RKO (cell line): ENCODE measurements around the gene TMCO1.
"Not testable (repeated sequence)": the region's sequence is repeated elsewhere in the genome, so short reads cannot be mapped to it uniquely, and the experiment has no call there.

Source experiments
- DNase-seq: peaks from one replicate; pipeline ENCODE4 v3.0.0-alpha.2; 2016; ENCODE audit warnings: low spot score

Gene TMCO1, protein sequence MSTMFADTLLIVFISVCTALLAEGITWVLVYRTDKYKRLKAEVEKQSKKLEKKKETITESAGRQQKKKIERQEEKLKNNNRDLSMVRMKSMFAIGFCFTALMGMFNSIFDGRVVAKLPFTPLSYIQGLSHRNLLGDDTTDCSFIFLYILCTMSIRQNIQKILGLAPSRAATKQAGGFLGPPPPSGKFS

DNA sequence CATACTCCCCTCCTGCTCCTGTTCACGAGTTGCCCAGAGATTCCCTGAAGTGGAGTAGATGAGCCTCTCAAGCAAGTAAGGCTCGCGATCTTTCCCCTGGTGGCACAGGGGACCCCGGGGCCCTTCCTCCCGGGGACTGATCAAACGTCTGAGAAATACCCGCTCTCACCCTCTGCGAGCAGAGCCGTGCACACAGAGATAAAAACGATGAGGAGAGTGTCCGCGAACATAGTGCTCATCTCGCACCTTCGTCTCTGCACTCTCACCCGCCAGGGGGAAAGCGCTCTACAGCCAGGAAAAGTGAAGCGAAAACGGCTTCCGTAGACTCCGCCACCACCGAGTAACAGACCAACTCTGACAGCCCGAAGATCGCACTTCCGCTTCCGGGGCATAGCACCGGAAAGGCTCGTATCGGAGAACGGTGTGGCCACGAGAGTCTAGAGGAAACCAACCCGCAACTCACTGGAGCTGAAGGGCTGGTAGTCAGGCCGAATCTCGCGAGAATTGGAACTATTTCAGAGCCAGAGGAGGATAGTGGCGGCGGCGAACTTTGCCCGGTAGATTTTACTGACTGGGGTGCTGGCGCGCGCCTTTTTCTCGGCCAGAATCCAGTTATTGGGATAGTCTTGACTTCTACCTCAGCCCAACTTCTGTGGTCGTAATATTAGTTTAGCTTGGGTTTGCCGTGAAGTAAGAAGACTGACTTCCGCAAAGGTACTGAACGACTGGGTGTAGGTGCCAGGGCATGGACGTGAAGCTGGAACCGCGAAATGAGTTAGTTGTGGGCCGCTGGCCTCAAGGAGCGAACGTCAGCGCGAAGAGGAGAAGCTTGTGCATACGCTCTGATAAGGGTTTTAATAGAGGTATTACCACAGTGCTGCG, at the start of gene TMCO1:
TMCO1 (minus strand) TSS at position 356 of the 882 bp plus-strand sequence; CDS start at position 239, 117 bp downstream.
- peak; percentile 98 for DNase-seq

DNA sequence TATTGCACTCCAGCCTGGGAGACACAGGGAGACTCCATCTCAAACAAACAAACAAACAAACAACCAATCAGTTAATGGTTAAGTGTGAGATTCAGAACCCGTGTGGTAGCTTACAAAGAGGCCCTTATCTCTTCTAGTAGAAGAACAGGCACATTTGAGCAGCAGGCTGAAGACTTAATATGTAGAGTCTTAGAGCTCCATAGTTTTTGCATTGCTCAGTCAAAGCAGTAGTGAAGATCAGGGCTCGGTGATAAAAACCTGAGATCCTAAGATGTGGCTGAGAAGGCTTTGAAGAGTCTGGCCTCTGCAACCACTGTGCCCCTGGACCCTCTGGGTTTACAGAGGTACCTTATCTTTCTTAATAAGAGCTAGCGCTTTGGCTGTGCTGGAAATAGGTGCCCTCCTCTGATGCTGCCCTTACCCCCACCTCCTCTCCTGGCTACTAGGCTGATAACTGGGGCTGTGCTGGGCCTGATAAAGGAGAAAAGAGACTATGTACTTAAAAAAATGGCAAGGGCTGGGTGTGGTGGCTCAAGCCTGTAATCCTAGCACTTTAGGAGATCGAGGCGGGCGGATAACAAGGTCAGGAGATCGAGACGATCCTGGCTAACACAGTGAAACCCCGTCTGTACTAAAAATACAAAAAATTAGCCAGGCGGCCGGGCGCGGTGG, 48.3 kb upstream of the TMCO1 start:
- no peak for DNase-seq

DNA sequence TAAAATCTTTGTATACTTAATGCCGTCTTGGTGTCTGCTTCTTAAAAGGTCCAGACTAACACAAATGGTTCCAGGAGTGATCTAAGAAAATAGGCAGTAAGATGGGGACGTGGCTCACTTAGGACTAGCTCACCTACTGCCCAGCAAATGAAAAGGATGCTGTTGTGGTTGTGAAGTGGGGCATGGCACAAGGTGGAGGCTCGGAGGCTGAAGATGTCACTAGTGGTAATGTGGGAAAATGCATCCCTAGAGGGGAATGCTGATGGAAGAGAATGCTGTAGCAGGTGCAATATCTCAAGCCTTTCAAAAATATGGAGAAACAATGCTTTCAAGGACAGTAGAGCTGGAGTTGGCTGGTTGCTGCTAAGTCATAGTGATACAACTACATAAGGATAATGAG, 47.5 kb upstream of the TMCO1 start:
- DNase-seq, result no peak

- no peak for DNase-seq
These were observed 47.1 kb upstream of the TMCO1 start for GRCh38 chr1:165815725-165816124.

DNA sequence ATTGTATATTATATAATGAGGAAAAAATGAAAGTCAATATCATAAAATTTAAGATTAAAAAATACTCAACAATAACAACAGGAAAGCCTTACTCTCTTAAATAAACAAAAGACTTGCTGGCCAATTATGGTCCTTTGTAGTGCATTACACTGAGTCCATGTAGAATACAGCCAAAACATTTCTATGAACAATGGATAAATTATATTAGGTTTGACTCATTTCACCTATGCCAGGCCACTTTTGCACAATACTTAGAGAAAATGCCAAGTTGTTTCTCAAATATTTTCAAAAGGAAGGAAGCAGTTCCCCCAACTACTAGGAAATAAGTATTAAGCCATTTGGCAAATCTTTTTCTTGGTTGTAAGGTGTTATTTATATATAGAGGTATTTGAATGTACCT, 38.9 kb upstream of the TMCO1 start:
- no peak for DNase-seq

DNA sequence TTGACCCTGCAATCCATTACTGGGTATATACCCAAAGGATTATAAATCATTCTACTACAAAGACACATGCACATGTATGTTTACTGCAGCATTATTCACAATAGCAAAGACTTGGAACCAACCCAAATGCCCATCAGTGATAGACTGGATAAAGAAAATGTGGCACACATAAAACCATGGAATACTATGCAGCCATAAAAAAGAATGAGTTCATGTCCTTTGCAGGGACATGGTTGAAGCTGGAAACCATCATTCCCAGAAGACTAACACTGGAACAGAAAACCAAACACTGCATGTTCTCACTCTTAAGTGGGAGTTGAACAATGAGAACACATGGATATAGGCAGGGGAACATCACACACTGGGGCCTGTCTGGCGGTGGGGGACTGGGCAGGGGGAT, 35.8 kb upstream of the TMCO1 start:
- DNase-seq, result not testable (repeated sequence)

- DNase-seq, result no peak
These were observed 30.7 kb upstream of the TMCO1 start for GRCh38 chr1:165799387-165799786.

GRCh38 chr1:165795894-165796293, 27.2 kb upstream of the TMCO1 start:
- DNase-seq, result no peak

DNA sequence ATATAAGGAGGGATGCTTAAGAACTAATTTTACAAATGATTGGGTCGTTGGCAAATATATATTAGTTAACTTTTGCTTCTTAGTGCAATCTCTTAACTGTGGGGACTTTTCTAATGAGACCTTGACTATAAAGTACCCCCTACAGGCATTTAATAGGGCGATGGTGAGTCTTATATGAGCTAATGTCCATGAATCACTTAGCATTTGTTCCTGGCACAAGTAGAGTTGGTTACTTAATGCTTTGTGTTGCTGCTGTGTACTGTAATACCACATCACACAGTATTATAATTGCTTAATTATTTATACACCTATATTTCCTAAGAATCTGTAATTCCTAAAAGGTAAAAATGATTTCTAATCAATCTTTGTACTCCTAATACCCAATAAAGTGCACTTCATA, 25.3 kb upstream of the TMCO1 start:
- peak; percentile 16 for DNase-seq

DNA sequence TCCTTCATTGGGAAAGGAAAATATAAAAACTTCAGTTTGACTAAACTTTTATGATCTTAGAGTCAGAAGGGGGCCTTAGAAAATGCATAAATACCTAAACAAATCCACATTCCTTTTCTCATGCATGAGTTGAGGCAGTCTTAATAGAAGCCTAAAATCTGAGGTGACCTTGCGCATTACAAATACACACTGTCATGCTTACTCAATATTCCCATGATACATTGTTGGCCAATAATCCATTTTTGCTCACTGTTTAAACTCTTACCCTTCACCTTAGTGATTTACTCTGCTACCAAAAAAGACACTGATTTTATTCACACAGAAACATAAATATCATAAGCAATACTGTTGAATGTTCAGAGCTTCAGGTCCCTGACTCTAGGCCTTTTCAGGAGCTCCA, 19.1 kb upstream of the TMCO1 start:
- DNase-seq, result no peak

DNA sequence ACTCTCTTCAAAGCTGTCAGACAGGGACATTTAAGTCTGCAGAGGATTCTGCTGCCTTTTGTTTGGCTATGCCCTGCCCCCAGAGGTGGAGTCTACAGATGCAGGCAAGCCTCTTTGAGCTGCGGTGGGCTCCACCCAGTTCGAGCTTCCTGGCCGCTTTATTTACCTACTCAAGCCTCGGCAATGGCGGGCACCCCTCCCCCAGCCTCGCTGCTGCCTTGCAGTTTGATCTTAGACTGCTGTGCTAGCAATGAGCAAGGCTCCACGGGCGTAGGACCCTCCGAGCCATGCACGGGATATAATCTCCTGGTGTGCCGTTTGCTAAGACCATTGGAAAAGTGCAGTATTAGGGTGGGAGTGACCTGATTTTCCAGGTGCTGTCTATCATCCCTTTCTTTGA, 14.9 kb upstream of the TMCO1 start:
- not testable (repeated sequence) for DNase-seq

DNA sequence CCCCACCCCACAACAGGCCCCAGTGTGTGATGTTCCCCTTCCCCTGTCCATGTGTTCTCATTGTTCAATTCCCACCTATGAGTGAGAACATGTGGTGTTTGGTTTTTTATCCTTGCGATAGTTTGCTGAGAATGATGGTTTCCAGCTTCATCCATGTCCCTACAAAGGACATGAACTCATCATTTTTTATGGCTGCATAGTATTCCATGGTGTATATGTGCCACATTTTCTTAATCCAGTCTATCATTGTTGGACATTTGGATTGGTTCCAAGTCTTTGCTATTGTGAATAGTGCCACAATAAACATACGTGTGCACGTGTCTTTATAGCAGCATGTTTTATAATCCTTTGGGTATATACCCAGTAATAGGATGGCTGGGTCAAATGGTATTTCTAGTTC, 9.5 kb upstream of the TMCO1 start:
- not testable (repeated sequence) for DNase-seq

- DNase-seq, result peak; percentile 94
These were observed 4.8 kb upstream of the TMCO1 start for GRCh38 chr1:165773324-165773965.

DNA sequence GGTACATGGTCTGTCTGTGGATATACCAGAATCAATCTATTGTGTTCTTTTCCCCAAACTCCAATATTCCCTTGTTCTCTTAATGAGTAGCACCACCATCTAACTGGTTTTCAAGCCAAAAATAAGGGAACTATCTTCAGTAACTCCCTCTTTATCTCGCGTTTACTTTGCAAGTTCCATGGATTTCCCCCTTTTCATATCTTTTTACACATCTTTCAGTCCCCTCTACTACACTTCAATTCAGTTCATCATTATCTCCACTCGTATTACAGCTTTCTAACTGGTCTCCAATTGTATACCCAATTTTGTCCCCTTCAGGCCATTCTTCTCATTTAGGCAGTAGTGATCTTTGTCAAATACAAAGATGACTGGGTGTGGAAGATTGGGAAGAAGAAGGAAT, 4.1 kb upstream of the TMCO1 start:
- DNase-seq, result no peak

- DNase-seq, result no peak
These were observed 4.4 kb downstream of the TMCO1 start for GRCh38 chr1:165764277-165764676.

GRCh38 chr1:165763442-165763841, 5.2 kb downstream of the TMCO1 start:
- no peak for DNase-seq

DNA sequence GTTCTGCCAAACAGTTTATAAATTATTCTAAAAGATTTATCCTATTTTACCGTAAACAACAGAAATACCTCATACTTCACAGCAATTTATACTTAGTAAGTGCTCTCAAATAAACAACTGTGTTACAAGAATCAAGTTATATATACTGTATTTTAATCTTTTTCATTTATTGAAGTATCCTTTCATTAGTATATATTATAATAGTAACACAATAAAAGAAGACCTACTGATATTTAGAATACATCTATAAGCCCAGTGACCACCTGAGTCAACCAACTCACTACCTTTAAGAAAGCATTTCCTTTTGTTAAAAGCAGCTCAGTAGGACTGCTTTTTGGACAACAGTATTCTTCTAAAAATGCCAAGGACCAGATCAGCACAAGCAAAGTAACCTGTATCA, 5.9 kb downstream of the TMCO1 start:
- DNase-seq, result no peak

DNA sequence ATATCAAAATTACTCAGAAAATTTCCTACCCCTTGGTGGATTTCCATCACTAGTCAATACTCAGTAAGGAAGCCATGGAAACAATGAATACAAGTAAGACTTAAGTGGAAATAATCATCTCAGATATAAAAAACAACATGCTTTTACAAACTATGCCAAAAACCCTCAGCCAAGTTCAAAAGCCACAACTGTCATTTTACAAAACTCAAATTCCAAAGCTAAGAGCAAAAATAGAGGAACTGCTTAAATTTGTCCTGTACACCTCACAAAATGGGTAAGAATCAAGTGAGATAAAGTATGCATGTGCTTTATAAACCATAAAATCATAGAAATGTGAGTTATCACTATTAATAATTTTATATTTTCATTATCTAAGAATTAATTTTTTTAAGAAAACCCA, 9.6 kb downstream of the TMCO1 start:
- DNase-seq, result no peak

GRCh38 chr1:165755393-165756010, 13.2 kb downstream of the TMCO1 start:
- DNase-seq, result no peak

GRCh38 chr1:165753934-165754333, 14.7 kb downstream of the TMCO1 start:
- no peak for DNase-seq

DNA sequence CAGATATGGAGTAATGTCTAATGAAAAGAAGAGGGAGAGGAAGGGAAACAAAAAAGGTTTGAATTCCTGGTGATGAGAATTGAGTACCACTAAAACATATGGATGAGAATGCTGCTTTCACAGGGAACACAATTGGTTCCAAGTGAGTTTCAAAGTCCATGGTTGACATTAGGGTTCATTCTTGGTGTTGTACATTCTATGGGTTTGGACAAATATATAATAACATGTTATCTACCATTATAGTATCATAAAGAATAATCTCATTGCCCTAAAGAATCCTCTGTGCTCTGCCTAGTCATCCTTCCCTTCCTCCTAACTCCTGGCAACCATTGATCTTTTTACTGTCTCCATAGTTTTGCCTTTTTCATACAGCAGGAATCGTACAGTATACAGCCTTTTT, 20.1 kb downstream of the TMCO1 start:
- DNase-seq, result no peak
